Pancreas (tissue), 10 donors: ENCODE results near the gene FHIT. TPM values are rescaled to one million over a fixed set of nuclear protein-coding genes. Genes with fewer than 3 reads are reported as not detected.

Experiments
- ATAC-seq, 4 donors: fragments of 200-7000 bp; cut with Tn5 transposase; one replicate each; pipeline versions ENCODE4 v1.8.0 to v1.9.1; 2020; ENCODE audit warnings: mild to moderate bottlenecking in 4 of 4, moderate library complexity in 4 of 4
- DNase-seq, 6 donors: peaks; one replicate each; pipeline ENCODE4 v3.0.0-alpha.2; 2020
- FAIRE-seq: peaks from 2 replicates; lab custom pipeline; 2012; peaks lifted over from hg19 to GRCh38; lab: Jason Lieb, UNC
- H3K27ac ChIP-seq, 4 donors: fragments of 200-600 bp; sonication (generic); 1 replicate in 3 of 4; 2 replicates in 1 of 4; pipeline versions ENCODE4 v1.5.0 to v1.8.0; 2020
- H3K27me3 ChIP-seq, 4 donors: fragments of 200-600 bp; one replicate each; pipeline ENCODE4 v1.8.0; 2021
- H3K36me3 ChIP-seq, 3 donors: fragments of 200-600 bp; sonication (generic) in 1 of 3; one replicate each; pipeline versions ENCODE4 v1.5.0 to v1.8.0; 2020 to 2021
- H3K4me1 ChIP-seq, 3 donors: fragments of 200-600 bp; one replicate each; pipeline ENCODE4 v1.8.0; 2021
- H3K4me3 ChIP-seq, 4 donors: fragments of 200-600 bp; sonication (generic) in 2 of 4; one replicate each; pipeline versions ENCODE4 v1.5.0 to v1.8.0; 2020 to 2021
- H3K9me3 ChIP-seq, 4 donors: fragments of 200-600 bp; one replicate each; pipeline ENCODE4 v1.8.0; 2021
- CTCF ChIP-seq, 4 donors: fragments of 200-600 bp; sonication (generic) in 3 of 4; IDR thresholded peaks; one replicate each; pipeline versions ENCODE4 v1.5.0 to v1.8.0; 2021; ENCODE audit warnings: antibody characterized with exemption in 4 of 4
- WGBS, 2 donors: extraction: QIAGEN DNeasy Blood & Tissue Kit; methylation state at CpG; one replicate each; pipeline ENCODE4 v1.1.7; 2013; 5-methylcytosine and 5-hydroxymethylcytosine counted together
- intact Hi-C, 3 donors: fragments of 100-400 bp; cut with DNase I; formaldehyde crosslinking; loops; one replicate each; pipeline versions ENCODE4 v1.11.1 to v1.14.2; 2022
- polyA plus RNA-seq, 2 donors: library from polyadenylated mRNA; stranded (reverse); fragments of 200-250 nt; gene quantifications; one replicate each; pipeline ENCODE4 v1.2.3, GENCODE V29; 2013
- total RNA-seq, 6 donors: library from RNA; stranded (reverse); fragmentation: NEBNext Ultra II Directional in 4 of 6; extraction: Animal tissue kit (Norgen Biotek cat#: 25700) in 4 of 6; gene quantifications; one replicate each; pipeline versions ENCODE4 v1.2.1 to v1.2.4, GENCODE V29; 2021 to 2023
- donor health status: healthy with polysubstance abuse.
- donor health status: DM: no; HTN: no; CAD: no; lungs with moderate emphysema.
- donor health status: DM: no; HTN: no; CAD: no.
- donor health status: control.
- donor health status: control.
- donor health status: Bipolar disorder and iron deficiency.
- donor health status: DM: yes; HTN: yes; CAD: no.
- donor health status: DM: no; HTN: no; CAD: no.
- donor health status: DM: no; HTN: no; CAD: no.
- donor health status: DM: yes; HTN: yes; CAD: no.

The FHIT gene
- total and polyA plus RNA-seq, 8 donors, result 4.8 to 15.7 (median 8.0) TPM

- Histone ChIP-seq H3K36me3 (no peaks in the 10 kb centered on the region), H3K27me3 (no peaks in the 10 kb centered on the region), H3K4me1 (peaks cover 7 to 9% (median 8%) of the 10 kb centered on the region in 3 donors), H3K4me3 (no peak overlapping the region), H3K9me3 (no peaks in the 10 kb centered on the region), H3K27ac (no peak overlapping the region)
- WGBS, 2 donors, result 95 to 97% methylated on average over 3 of the region's 3 CpGs
- intact Hi-C loops, result no loop called here
- ATAC-seq (no peak), FAIRE-seq (no peak), DNase-seq (no peak)
- TF ChIP-seq CTCF (IDR thresholded peaks at IDR 0.05), result no peak
Observed at GRCh38 chr3:61253756-61254155, 2.5 kb upstream of the FHIT start.

GRCh38 chr3:61252836-61253235 is 1.6 kb upstream of the FHIT start:
- H3K27ac ChIP-seq, result no peak overlapping the region
- H3K4me3 ChIP-seq, result no peak overlapping the region
- no peak for DNase-seq
- intact Hi-C loops, result no loop called here
- ATAC-seq, result no peak
- H3K27me3 ChIP-seq, result no peaks in the 10 kb centered on the region
- no peak for TF ChIP-seq CTCF (IDR thresholded peaks at IDR 0.05)
- H3K4me1 ChIP-seq, result peaks cover 7 to 9% (median 8%) of the 10 kb centered on the region in 3 donors
- H3K36me3 ChIP-seq, result no peaks in the 10 kb centered on the region
- no peaks in the 10 kb centered on the region for H3K9me3 ChIP-seq
- WGBS, 2 donors, result 22 to 23% methylated on average over 2 of the region's 2 CpGs
- no peak for FAIRE-seq

GRCh38 chr3:61250784-61251173 is 473 bp downstream of the FHIT start:
- intact Hi-C loops, result no loop called here
- Histone ChIP-seq H3K4me1 (peaks cover 7 to 9% (median 8%) of the 10 kb centered on the region in 3 donors), H3K27ac (peak overlapping the region; percentile 79 to 92 (median 87)), H3K27me3 (no peaks in the 10 kb centered on the region), H3K9me3 (no peaks in the 10 kb centered on the region), H3K4me3 (peak overlapping the region; percentile 58 to 81 (median 70)), H3K36me3 (no peaks in the 10 kb centered on the region)
- ATAC-seq, result peak; percentile 41 to 68 (median 52)
- peak in 5 of 6 donors; percentile 19 to 72 (median 50) for DNase-seq
- 3 to 5% methylated on average over 21 of the region's 21 CpGs for WGBS, 2 donors
- no peak for TF ChIP-seq CTCF (IDR thresholded peaks at IDR 0.05)
- FAIRE-seq, result no peak

GRCh38 chr3:61248496-61248895 is 2.8 kb downstream of the FHIT start:
- WGBS, 2 donors, result 83 to 89% methylated on average over 2 of the region's 2 CpGs
- ATAC-seq, result no peak
- peaks cover 8 to 9% (median 9%) of the 10 kb centered on the region in 3 donors for H3K4me1 ChIP-seq
- no peak for DNase-seq
- intact Hi-C loops, result no loop called here
- no peak for TF ChIP-seq CTCF (IDR thresholded peaks at IDR 0.05)
- H3K4me3 ChIP-seq, result no peak overlapping the region
- no peaks in the 10 kb centered on the region for H3K36me3 ChIP-seq
- FAIRE-seq, result no peak
- H3K9me3 ChIP-seq, result no peaks in the 10 kb centered on the region
- H3K27ac ChIP-seq, result no peak overlapping the region
- H3K27me3 ChIP-seq, result no peaks in the 10 kb centered on the region

- no peak for TF ChIP-seq CTCF (IDR thresholded peaks at IDR 0.05)
- Histone ChIP-seq H3K4me3 (no peak overlapping the region), H3K36me3 (no peaks in the 10 kb centered on the region), H3K4me1 (peaks cover 2 to 9% (median 4%) of the 10 kb centered on the region in 3 donors), H3K27ac (no peak overlapping the region), H3K9me3 (no peaks in the 10 kb centered on the region), H3K27me3 (no peaks in the 10 kb centered on the region)
- no peak for DNase-seq
- no peak for FAIRE-seq
- no peak for ATAC-seq
- 90 to 92% methylated on average over 4 of the region's 4 CpGs for WGBS, 2 donors
- intact Hi-C loops, result no loop called here
Observed at GRCh38 chr3:61247191-61247590, 4.1 kb downstream of the FHIT start.
